Islet of Langerhans (tissue), 1 donor: ENCODE results near the gene STUB1.
A peak's percentile ranks its signal among the peaks of the same experiment; 100 is the strongest.

ENCODE experiments used
- FAIRE-seq: peaks from one replicate; lab custom pipeline; 2011; peaks lifted over from hg19 to GRCh38; lab: Jason Lieb, UNC

The STUB1 gene

GRCh38 chr16:679814-680624, at the start of gene STUB1:
Gene STUB1, plus strand, starts transcription at chr16:680410. Its CDS starts 116 bp downstream, at chr16:680526.
- no peak for FAIRE-seq

DNA sequence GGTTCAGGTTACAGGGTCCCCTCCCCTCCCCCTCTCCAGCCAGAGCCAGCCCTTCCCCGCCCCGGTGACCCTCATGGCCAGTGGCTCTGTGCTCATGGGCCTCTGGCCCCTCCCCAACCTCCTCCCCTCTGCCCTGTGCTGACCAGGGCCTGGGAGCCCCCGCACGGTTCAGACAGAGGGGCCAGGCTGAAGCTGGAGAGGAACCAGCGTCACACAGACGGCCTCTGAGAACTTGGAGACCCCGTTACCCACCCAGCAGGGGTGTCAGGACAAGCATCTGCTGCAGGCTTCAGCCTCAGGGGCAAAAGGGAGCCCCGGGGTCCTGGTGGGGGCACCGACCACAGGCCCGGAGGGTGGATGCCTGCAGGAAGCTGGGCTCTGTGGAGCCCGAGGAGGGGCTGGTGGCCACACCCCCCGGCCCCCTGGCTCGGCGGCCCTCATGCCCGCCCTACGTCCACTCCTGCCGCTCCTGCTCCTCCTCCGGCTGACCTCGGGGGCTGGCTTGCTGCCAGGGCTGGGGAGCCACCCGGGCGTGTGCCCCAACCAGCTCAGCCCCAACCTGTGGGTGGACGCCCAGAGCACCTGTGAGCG, 49.3 kb upstream of the STUB1 start, which contains the start of gene WFIKKN1:
WFIKKN1 (plus strand) TSS at position 171 of the 591 bp plus-strand sequence; CDS start at position 440, 269 bp downstream.
- FAIRE-seq: no peak

GRCh38 chr16:631808-632358, 48.3 kb upstream of the STUB1 start:
- FAIRE-seq: no peak

DNA sequence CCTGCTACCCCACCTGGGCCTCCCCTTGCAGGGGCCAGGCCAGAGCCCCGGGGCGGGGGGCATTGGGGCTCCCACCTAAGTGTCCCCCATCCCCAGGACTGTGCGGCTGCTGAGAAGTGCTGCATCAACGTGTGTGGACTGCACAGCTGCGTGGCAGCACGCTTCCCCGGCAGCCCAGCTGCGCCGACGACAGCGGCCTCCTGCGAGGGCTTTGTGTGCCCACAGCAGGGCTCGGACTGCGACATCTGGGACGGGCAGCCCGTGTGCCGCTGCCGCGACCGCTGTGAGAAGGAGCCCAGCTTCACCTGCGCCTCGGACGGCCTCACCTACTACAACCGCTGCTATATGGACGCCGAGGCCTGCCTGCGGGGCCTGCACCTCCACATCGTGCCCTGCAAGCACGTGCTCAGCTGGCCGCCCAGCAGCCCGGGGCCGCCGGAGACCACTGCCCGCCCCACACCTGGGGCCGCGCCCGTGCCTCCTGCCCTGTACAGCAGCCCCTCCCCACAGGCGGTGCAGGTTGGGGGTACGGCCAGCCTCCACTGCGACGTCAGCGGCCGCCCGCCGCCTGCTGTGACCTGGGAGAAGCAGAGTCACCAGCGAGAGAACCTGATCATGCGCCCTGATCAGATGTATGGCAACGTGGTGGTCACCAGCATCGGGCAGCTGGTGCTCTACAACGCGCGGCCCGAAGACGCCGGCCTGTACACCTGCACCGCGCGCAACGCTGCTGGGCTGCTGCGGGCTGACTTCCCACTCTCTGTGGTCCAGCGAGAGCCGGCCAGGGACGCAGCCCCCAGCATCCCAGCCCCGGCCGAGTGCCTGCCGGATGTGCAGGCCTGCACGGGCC, 47.5 kb upstream of the STUB1 start:
- no peak for FAIRE-seq

GRCh38 chr16:633336-634050, 46.7 kb upstream of the STUB1 start:
- no peak for FAIRE-seq

GRCh38 chr16:634051-634670, 46.0 kb upstream of the STUB1 start:
- FAIRE-seq: no peak

GRCh38 chr16:634996-635395, 45.2 kb upstream of the STUB1 start:
- FAIRE-seq: no peak

DNA sequence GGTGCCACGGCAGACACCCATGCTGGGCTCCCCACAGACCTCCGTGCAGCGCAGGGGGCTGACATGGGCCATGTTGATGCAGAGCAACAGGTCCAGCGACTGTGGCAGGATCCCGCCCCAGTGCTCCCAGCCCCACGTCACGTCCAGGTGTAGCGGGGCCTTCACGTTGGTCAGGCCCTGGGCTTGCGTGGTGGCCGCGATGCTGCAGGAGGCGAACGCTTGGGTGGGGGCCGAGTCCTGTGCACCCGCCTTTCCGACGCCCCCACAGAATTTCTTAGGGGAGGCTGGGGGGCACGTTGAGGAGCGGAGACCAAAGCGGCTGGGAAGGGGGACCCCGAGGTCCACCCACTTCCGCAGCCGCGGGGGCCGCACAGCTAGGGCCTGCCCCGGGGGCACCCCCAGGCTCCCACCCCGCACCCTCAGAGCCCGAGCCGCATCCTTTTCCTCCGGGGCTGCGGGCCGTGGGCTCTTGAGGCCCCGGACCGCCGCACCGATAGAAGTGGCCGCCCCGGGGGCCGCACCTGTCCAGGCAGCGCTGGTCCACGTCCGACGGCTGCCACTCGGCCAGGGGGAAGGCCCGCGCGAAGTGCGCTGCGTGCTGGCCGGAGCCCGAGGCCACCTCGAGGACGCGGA, 44.5 kb upstream of the STUB1 start:
- FAIRE-seq: no peak

DNA sequence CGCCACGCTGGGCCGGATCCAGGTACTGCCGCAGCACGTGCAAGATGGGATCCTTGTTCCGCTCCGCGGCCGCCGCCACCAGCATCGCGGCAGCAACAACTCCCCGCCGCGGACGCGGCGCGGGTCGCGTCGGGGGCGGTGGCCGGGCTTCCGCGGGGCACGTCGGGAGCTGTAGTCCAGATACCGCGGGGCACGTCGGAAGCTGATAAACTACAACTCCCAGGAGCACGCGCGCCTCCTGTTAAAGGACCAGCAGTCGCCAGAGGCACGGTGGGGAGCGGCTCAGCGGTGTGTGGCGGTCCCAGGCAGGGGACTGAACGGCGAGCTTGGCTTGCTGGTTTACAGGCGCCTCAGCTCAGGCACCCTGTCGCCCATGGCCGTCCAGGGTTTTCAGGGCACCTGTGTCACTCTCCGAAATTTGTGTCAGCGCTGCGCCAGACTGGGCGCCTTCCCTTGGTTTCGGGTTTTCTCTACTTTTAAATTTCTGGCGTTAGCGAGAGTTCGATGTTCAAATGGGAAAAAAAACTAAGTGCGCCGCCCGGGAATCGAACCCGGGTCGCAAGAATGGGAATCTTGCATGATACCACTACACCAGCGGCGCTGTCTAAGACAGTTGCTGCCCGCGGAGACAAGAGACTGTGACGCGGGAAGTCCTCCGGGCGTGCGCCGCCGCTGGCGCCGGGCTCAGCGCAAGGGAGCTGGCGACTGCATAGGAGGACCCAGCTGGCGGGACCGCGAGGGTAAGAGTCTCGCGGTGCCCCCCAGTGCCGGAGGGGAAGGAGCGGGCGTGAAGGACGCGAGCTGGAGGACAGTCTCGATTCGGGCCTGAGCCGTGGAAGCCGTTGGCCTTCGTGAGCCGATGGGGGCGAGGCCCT, 43.8 kb upstream of the STUB1 start, which contains the start of gene METTL26:
METTL26 (minus strand) TSS at position 100 of the 875 bp plus-strand sequence; CDS start at position 85, 15 bp downstream.
- FAIRE-seq: peak; percentile 71

DNA sequence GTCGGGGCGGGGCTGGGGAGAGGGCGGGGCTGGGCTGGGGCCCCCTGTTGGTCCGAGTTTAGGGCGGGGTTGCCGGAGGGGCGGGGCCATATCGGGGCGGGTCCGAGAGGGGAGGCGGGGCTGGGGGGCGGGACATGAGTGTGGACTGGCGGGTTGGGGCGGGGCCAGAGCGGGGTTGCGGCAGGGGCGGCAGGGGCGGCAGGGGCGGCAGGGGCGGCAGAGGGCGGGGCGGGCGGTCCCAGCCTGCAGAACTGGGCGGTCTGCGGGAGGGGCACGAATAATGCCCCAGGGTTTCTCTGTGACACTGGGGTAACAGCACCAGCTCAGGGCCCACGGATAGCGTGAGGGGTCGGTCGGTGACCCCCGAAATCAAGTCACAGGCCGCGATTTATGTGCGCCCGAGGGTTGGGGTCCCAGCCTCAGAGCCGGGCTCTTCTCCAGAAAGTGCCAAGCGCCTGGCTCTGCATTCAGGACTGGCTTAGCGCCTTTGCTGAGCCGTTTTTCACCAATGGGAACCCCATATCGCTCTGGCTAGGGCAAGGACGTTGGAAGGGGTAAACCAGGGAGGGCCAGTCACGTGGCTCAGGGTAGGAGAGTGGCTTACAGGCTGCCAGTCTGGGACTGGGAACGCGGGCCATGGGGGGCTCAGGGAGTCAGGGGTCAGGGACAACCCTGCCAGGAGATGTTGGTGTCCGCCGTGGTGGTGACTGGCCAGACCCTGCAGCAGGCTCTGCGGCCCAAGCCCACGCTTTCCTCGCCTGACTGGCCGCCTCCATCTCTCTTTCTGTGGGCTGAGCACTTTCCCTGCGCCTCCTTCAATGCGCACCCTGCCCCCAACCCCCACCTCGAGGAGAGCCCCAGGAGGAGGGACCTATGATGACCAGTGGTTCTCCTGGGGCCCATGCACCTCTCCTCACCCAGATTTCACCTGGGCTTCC, 42.9 kb upstream of the STUB1 start:
- FAIRE-seq: no peak

- FAIRE-seq: no peak
These were observed 42.1 kb upstream of the STUB1 start for GRCh38 chr16:638034-638543.

- FAIRE-seq: no peak
These were observed 41.4 kb upstream of the STUB1 start for GRCh38 chr16:638836-639235.

GRCh38 chr16:640614-641013, 39.6 kb upstream of the STUB1 start:
- no peak for FAIRE-seq

GRCh38 chr16:641326-642188, 38.7 kb upstream of the STUB1 start, which contains the start of gene MCRIP2:
Gene MCRIP2, plus strand, starts transcription at chr16:641828. Its CDS starts 164 bp downstream, at chr16:641992.
- no peak for FAIRE-seq

- FAIRE-seq: no peak
These were observed 37.8 kb upstream of the STUB1 start for GRCh38 chr16:642189-643049.

- no peak for FAIRE-seq
These were observed 37.2 kb upstream of the STUB1 start for GRCh38 chr16:643050-643368.
